COLO668 (cell line): ENCODE data around the gene ADIRF.

Source experiments
- DNase-seq: peaks from one replicate; lab custom pipeline; 2025; ENCODE audit not compliant: unreplicated experiment; lab: John Stamatoyannopoulos, UW

ADIRF gene

GRCh38 chr10:86960003-86960862 is 8.0 kb upstream of the ADIRF start:
- peak; percentile 27 for DNase-seq

DNA sequence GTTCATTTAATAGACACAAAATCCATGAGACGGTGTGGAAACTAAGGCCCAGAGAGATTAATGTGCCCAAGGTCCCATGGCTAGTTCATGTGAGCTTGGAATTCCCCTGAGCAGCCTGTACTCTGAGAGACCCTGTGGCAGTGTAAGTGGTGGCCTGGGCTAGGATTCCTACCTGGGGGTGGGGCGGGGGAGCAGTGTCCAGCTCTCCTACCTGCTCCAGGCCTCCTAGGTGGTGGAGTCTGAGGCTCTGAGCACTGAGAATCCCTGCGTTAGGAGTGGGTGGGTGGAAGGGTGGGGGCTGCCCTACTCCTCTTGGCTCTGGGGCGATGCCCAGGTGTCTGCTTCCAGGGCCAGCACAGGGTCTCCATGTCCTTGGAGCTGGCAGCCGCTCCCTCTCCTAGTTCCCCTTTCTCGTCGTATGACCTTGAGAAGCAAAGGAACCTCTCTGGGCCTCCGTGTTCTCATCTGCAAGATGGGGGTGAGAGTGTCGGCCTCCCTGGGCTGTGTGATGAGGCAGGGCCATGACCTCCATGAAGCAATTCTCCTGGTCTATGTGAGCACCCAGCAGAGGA is 7.3 kb upstream of the ADIRF start:
- no peak for DNase-seq

DNA sequence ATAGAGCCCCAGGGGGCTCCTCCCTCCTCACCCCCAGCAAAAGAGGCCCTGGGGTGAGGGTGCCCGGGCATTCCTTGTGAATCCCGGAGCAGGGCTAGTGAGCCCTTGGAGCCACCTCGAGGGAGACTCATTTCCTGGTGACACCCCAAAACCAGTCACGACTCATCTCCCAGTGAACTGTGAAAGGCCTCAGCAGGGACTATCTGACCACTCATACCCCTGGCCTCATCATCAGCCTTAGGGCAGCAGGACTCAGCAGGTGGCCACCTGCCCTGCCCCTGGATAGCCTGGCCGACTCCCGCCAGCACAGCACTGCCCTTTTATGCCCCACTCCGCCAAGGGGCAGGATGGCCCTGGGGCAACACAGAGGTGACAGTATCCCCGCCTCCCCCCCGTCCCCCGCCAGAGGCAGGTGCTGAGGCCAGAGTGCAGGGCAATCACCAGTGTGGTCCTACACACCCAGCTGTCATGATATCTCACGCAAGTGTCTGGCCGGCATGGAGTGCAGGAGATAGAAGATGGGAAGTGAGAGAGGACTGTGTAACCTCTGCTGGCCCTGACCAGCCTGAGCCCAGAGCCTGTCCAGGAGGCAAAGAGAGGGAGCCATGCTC is 6.7 kb upstream of the ADIRF start:
- no peak for DNase-seq

DNA sequence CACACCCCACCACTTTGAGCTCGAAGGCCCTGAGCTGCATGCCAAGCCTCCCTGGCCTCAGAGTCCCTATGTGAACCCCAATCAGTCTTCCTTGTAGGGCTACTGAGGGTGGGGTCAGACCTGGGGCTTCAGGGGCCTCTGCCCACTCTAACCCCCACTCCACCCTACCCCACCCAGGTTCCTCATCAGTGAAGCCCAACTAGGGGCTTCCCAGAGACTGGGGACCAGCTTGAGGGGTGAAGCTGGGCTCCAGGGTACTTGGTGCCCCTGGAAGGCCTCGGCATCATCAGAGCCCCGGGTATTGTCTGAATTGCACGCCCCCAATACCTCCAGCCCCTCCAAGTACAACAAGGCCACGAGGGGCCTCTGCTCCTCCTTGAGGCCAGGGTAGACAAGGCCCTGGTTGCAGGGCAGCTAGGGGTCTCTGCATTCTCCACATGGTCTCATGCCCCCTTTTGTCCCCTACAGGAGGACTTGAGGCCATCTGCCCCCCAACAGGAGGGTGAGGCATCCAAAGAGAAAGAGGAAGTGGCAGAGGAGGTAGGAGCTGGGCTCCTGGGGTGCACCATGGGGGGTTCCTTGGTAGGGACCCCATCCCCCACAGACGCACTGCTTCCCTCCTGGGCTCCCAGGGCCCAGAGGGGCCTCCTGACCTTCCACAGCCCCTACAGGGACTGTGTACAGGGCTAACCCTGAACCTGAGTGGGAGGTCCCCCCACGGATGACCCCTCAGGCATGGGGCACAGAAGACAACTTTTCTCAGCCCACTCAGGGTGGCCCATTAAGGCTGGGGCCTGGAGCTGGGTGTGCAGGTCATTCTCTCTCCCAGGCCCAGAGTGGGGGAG is 5.9 kb upstream of the ADIRF start:
- DNase-seq: no peak

DNA sequence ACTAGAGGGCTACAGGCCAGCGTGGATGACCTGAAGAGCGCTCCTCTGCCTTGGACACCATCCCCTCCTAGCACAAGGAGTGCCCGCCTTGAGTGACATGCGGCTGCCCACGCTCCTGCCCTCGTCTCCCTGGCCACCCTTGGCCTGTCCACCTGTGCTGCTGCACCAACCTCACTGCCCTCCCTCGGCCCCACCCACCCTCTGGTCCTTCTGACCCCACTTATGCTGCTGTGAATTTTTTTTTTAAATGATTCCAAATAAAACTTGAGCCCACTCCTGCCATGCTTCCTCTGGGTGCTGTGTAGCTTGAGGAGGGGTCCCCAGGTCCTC is 5.3 kb upstream of the ADIRF start:
- no peak for DNase-seq

DNA sequence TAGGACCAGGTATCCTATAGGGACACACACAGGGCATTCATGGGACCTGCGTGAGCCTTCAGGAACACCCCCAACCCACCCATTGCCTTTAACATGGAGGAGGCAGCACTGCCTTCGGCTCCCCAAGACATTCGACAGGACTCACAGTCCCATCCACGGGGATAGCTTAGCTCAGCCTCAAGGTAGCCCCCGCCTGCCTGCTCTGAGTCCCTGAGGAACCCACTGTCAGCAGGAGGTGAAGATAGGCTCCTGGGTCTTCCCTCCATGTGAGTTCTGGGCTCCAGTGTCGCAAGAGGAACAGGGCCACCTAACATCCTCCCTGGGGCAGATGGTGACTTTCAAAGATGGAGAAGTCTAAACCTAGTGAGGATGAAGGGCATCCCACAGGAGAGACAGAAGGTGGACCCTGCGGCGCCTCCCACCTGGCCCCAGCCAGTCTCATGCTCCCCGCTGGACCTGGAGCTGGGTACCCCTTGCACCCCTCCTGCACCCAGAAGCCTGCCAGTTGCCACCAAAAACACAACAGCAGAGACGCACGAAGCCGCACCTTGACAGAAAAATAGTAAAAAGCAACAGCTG is 4.9 kb upstream of the ADIRF start:
- no peak for DNase-seq

DNA sequence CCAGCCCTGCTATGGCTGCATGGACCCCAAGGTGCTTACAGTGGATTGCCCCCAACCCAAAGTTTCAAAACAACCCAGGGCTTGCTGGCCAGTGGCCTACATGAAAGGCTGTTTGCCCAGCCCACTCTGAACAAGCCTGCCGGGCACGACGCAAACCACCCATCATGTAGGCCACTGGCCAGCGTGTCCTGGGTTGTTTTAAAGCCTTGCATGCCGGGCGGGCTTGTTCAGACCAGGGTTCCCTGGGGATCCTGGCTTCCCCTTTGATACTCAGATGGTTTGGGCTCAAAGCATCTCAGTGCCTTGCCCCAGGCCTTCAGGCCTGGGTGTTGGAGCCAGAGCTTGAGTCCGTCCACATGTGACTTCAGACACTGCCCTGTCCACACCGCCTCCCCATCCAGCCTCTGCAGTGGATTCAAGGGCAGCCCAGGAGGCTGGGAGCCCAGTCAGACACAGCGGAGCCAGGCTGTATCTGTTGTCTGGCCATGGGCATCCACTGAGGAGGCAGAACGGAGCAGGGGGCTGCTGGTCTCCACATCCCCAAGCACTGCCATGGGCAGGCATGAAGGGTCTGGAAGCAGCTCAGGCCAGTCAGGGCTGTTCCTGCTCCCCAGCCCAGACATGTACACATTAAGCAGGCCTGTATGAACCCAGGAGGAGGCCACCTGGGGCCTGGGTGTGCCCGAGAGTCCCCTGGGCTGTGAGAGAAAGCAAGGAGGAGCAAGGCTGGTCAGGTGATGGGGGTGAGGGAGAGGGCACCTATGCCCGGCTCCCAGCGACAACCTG is 4.0 kb upstream of the ADIRF start:
- no peak for DNase-seq

DNA sequence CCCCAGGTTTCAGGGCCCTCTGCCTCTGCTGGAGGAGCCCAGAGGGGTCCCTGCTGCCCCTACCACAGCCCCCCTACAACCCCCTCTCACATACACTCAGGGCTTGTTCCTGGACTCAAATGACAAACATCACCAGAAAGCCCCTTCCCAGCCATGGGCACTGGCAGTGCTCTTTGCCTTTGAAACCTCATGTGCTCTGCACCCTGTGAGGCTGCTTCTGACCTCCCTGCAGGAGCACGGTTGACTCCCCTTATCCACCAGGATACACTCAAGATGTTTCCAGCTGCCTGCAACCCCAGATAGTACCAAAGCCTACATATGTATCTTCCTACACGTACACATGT is 3.5 kb upstream of the ADIRF start:
- DNase-seq: no peak

GRCh38 chr10:86965986-86966654 is 2.2 kb upstream of the ADIRF start:
- DNase-seq: no peak

GRCh38 chr10:86967481-86967941 is 771 bp upstream of the ADIRF start:
- DNase-seq: no peak

- no peak for DNase-seq
These were observed 693 bp downstream of the ADIRF start for GRCh38 chr10:86968994-86969355.

- peak; percentile 8 for DNase-seq
These were observed 1.2 kb downstream of the ADIRF start for GRCh38 chr10:86969421-86970041.

DNA sequence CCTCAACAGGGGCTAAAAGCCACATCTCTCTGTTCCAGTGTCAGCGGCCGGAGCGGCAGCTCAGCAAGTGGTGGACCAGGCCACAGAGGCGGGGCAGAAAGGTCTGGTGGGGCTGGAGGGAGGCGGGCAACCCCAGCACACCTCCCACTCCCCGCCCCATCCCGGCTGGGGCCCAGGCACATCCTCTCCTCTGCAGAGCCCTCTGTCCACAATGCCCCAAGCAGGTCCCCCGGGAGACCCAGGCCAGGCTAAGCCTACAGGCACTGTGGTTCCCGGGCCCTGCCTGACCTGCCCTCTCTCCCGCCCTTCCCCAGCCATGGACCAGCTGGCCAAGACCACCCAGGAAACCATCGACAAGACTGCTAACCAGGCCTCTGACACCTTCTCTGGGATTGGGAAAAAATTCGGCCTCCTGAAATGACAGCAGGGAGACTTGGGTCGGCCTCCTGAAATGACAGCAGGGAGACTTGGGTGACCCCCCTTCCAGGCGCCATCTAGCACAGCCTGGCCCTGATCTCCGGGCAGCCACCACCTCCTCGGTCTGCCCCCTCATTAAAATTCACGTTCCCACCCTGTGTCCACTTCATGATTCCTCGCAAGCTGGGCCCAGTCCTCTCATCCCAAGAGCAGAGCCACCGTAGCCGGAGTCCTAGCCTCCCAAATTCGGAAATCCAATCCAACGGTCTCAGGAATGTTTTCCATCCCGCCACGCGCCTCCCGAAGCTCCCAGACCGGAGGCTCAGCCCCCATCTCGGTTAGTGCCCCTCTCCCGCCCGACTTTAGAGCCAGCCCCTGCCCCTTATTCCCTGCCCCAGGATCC is 2.1 kb downstream of the ADIRF start:
- no peak for DNase-seq

DNA sequence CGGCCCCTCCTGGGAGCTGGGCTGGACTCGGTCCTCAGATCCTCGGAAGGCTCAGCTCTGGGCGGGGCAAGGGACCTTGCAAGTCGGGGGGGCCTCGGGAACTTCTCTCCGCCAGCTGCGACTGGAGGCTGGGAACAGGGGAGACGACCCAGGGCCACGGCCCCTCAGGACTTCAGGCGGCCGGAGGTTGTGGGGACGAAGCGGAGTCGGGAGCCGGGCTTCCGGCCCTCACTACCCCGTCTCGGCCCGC is 2.6 kb downstream of the ADIRF start:
- DNase-seq: no peak

DNA sequence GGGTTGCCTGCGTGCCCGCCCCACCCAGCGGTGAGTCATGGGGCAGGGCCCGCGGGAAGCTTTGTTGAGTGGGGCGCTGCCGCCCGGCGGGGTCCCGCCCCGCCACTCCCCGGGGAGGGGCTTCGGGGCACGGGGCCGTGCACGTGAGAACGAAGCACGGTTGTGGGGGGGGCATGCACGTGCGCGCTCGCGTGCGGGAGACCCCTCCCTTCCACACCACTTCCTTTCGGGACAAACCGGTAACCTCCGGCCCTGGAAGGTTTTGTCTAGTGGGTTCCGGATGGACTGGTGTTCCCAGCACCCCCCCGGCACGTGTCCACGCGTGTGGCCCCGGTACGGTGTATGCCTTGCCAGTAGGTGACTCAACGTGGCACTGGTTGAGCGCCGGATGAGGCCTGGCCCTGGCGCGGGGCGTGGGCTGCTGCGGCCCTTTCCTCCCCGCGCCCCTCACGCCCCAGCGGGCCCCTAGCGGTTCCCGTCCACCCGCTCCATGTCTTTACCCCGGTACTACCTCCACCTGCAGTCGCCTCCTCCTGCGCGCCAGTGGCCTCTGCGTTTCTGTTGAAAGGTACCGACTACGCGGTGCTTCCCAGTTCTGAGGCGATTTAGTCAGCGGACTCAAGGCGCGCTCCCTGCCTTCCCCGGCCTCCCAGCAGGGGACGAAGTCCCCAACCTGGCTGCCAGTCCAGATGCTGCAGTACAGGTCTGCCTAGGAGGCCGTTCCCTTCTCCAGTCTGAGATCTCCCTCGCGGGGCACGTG is 3.1 kb downstream of the ADIRF start:
- peak; percentile 76 for DNase-seq

DNA sequence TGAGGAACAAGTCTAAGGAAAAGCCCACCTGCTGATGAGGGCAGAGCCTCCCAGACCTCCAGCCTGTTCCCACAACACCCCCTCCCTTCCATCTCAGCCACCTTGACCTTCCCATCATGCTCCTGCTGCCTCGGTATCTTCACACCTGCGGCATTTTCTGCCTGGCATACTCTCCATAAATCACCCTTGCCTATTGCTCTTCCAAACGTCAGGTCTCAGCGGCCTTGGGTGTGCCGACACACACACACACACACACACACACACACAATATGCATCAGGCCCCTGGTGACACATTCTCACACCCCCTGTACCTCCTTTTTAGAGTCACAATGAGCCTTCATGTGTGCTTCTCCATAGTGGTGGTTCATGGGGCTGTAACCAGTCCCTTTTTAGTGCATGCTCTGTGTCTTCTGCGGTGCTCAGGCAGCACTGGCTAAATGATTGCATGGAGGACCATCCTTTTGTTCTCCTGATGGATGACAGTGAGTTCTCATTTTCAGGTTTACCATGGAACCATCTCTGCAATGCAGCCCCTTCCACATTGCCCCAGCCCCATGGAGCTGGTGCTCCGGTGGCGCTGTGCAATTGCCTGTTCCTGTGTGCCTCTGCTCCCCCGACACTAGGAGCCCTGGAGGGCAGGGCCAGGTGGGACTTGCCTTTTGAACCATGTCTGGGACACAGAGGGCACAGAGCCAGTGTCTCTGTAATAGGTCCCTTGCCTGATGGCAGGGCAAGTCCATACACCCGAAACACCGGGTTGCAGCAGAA is 4.5 kb downstream of the ADIRF start:
- no peak for DNase-seq

DNA sequence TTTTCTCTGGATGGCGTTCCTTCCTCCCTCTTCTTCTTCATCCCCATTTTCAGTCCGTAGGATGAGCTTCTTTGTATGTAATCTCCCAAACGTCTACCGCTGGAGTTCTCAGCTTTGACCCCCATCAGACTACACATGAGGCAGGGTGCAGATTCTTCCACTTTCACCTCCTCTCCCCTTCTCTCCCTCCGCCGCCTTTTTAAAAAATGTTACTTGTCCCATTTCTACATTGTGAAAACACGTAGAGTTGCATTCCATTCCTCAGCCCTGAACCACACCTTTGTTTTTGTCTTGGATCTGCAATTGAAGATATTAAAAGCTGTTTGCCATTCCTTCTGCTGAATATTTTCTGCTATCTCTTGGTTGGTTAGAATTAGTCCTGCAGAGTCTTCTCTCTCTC is 6.2 kb downstream of the ADIRF start:
- no peak for DNase-seq
